HCT116 (cell line): ENCODE results near the gene CLEC16A.

Experiments
- CEBPB ChIP-seq: IDR thresholded peaks from 2 replicates; pipeline ENCODE4 v1.6.1; 2012; ENCODE audit warnings: low read depth
- ELF1 ChIP-seq: IDR thresholded peaks from 2 replicates; pipeline ENCODE4 v1.6.1; 2012; ENCODE audit warnings: low read depth, borderline replicate concordance
- EZH2 ChIP-seq: fragments of 200-600 bp; sonication (generic); IDR thresholded peaks from 2 replicates; pipeline ENCODE4 v1.6.1; 2017; ENCODE audit warnings: antibody characterized with exemption, mixed run types
- JUND ChIP-seq: IDR thresholded peaks from 2 replicates; pipeline ENCODE4 v1.6.1; 2012
- POLR2A ChIP-seq: IDR thresholded peaks from 2 replicates; pipeline ENCODE4 v1.7.0; 2011; ENCODE audit warnings: borderline replicate concordance; ENCODE audit not compliant: insufficient read depth, insufficient read length; ENCODE audit errors: extremely low read depth
- POLR2AphosphoS5 ChIP-seq: IDR thresholded peaks from 2 replicates; pipeline ENCODE4 v1.6.1; 2011; ENCODE audit warnings: mild to moderate bottlenecking, low read depth, low read length, moderate library complexity
- RAD21 ChIP-seq: IDR thresholded peaks from 2 replicates; pipeline ENCODE4 v1.6.1; 2012; ENCODE audit warnings: low read depth, mild to moderate bottlenecking
- TCF7L2 ChIP-seq: IDR thresholded peaks from 2 replicates; pipeline ENCODE4 v1.7.0; 2011; ENCODE audit warnings: borderline replicate concordance, inconsistent platforms; ENCODE audit not compliant: insufficient read depth, insufficient read length; ENCODE audit errors: extremely low read depth
- ZNF274 ChIP-seq: fragments of 200-500 bp; sonication (Bioruptor generic); IDR thresholded peaks from 2 replicates; pipeline ENCODE4 v1.6.1; 2014; ENCODE audit warnings: mild to moderate bottlenecking, low read depth, low read length, inconsistent platforms
- TF ChIP-seq, protein P1 (sequence below), 3 experiments: fragments of 200-600 bp in 1 of 3; sonication (generic) in 1 of 3; IDR thresholded peaks in 2 of 3; conservative IDR thresholded peaks in 1 of 3; 2 replicates each; pipeline ENCODE4 v1.5.1; 2012 to 2017; ENCODE audit warnings: low read depth in 2 of 3, low read length in 2 of 3, antibody characterized with exemption in 1 of 3, borderline replicate concordance in 1 of 3, control low read depth in 1 of 3, mild to moderate bottlenecking in 1 of 3, mixed read lengths in 1 of 3, mixed run types in 1 of 3, moderate library complexity in 1 of 3; ENCODE audit not compliant: insufficient read depth in 1 of 3
- TF ChIP-seq, protein P2 (sequence below): IDR thresholded peaks from 2 replicates; pipeline ENCODE4 v1.6.1; 2012; ENCODE audit warnings: low read depth

- TF ChIP-seq, protein P1, sequence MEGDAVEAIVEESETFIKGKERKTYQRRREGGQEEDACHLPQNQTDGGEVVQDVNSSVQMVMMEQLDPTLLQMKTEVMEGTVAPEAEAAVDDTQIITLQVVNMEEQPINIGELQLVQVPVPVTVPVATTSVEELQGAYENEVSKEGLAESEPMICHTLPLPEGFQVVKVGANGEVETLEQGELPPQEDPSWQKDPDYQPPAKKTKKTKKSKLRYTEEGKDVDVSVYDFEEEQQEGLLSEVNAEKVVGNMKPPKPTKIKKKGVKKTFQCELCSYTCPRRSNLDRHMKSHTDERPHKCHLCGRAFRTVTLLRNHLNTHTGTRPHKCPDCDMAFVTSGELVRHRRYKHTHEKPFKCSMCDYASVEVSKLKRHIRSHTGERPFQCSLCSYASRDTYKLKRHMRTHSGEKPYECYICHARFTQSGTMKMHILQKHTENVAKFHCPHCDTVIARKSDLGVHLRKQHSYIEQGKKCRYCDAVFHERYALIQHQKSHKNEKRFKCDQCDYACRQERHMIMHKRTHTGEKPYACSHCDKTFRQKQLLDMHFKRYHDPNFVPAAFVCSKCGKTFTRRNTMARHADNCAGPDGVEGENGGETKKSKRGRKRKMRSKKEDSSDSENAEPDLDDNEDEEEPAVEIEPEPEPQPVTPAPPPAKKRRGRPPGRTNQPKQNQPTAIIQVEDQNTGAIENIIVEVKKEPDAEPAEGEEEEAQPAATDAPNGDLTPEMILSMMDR (IDR thresholded peaks at IDR 0.05 in 2 of 3, conservative IDR thresholded peaks at IDR 0.05 in 1 of 3; ENCODE audit: borderline replicate concordance in 1 of 3, insufficient read depth in 1 of 3, low read depth in 2 of 3, low read length in 2 of 3): no peak
- TF ChIP-seq TCF7L2 (no peak), JUND (no peak), RAD21 (no peak), ZNF274 (no peak), ELF1 (no peak), POLR2A (no peak), CEBPB (no peak), EZH2 (no peak), POLR2AphosphoS5 (no peak)
- TF ChIP-seq, protein P2, sequence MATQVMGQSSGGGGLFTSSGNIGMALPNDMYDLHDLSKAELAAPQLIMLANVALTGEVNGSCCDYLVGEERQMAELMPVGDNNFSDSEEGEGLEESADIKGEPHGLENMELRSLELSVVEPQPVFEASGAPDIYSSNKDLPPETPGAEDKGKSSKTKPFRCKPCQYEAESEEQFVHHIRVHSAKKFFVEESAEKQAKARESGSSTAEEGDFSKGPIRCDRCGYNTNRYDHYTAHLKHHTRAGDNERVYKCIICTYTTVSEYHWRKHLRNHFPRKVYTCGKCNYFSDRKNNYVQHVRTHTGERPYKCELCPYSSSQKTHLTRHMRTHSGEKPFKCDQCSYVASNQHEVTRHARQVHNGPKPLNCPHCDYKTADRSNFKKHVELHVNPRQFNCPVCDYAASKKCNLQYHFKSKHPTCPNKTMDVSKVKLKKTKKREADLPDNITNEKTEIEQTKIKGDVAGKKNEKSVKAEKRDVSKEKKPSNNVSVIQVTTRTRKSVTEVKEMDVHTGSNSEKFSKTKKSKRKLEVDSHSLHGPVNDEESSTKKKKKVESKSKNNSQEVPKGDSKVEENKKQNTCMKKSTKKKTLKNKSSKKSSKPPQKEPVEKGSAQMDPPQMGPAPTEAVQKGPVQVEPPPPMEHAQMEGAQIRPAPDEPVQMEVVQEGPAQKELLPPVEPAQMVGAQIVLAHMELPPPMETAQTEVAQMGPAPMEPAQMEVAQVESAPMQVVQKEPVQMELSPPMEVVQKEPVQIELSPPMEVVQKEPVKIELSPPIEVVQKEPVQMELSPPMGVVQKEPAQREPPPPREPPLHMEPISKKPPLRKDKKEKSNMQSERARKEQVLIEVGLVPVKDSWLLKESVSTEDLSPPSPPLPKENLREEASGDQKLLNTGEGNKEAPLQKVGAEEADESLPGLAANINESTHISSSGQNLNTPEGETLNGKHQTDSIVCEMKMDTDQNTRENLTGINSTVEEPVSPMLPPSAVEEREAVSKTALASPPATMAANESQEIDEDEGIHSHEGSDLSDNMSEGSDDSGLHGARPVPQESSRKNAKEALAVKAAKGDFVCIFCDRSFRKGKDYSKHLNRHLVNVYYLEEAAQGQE: no peak
Measured at GRCh38 chr16:10923650-10924214, 20.6 kb upstream of the CLEC16A start.
